T-helper 22 cell (primary cell): ENCODE measurements around the gene CDKAL1.
"Not testable (repeated sequence)": the region's sequence is repeated elsewhere in the genome, so short reads cannot be mapped to it uniquely, and the experiment has no call there.

Source experiments
- DNase-seq: peaks from one replicate; pipeline ENCODE4 v3.0.0-alpha.2; 2020; ENCODE audit warnings: low read depth

Gene CDKAL1

GRCh38 chr6:20710341-20710740, 176.1 kb downstream of the CDKAL1 start:
- DNase-seq: no peak

- no peak for DNase-seq
Measured at GRCh38 chr6:20711518-20711917, 177.3 kb downstream of the CDKAL1 start.

GRCh38 chr6:20712011-20712410, 177.8 kb downstream of the CDKAL1 start:
- DNase-seq: no peak

DNA sequence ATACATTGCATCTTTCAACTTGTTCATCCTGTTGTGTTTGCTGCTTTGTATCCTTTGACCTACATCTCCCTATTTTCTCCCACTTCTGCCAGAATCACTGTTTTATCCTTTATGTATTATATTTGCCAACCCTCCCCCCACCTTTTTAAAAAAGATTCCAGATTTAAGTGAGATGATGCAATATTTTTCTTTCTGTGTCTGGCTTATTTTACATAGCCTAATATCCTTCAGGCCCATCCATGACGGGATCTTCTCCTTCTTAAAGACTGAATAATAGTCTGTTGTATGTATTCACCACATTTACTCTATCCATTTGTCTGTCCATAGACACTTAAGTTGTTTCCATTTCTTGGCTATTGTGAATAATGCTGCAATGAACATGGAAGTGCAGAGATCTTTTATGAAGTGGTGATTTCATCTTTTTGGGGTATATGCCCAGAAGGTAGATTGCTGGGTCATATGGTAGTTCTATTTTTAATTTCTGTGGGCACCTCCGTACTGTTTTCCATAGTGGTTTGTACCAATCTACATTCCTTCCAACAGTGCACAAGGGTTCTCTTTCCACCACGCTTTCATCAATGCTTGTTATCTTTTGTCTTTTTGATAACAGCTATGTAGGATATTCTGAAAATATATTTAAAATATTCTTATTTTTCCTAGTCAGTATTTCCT, 181.0 kb downstream of the CDKAL1 start:
- no peak for DNase-seq

DNA sequence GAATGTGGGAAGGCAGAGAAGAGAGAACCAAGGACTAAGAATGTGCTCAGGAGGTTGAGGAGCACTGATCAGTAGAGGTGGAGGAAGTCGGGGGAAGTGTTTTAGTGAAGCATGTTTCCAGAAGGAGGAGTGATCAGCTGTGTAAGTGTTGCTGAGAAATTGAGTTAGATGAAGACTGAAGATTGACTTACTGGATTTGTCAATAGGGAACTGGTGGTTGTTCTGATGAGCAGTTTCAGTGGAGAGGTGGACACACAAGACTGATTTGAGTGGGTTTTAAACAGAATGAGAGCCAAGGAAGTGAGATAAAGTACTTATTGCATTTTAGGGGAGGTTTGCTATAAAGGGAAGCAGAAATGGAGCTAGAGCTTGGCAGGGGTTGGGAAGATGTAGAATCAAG, 182.6 kb downstream of the CDKAL1 start:
- no peak for DNase-seq

DNA sequence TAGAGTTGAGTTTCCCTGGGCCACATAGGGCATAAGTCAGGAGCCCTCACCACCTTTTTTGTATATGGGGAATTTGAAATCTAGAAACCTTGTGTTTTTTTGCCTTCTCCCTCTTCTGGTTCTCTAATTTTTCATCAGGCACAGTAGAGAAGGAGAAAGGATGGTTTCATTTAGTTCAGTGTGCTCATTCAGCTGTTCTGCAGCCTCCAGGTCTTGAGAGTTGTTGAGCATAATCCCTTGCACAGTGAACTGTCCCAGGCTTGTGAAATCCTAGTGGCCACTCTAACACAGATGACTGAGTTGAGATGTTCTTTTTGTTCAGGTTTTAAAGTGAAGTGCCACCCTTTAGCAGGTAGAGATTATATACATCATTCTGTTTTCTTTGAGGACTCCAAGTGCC, 183.5 kb downstream of the CDKAL1 start:
- no peak for DNase-seq

DNA sequence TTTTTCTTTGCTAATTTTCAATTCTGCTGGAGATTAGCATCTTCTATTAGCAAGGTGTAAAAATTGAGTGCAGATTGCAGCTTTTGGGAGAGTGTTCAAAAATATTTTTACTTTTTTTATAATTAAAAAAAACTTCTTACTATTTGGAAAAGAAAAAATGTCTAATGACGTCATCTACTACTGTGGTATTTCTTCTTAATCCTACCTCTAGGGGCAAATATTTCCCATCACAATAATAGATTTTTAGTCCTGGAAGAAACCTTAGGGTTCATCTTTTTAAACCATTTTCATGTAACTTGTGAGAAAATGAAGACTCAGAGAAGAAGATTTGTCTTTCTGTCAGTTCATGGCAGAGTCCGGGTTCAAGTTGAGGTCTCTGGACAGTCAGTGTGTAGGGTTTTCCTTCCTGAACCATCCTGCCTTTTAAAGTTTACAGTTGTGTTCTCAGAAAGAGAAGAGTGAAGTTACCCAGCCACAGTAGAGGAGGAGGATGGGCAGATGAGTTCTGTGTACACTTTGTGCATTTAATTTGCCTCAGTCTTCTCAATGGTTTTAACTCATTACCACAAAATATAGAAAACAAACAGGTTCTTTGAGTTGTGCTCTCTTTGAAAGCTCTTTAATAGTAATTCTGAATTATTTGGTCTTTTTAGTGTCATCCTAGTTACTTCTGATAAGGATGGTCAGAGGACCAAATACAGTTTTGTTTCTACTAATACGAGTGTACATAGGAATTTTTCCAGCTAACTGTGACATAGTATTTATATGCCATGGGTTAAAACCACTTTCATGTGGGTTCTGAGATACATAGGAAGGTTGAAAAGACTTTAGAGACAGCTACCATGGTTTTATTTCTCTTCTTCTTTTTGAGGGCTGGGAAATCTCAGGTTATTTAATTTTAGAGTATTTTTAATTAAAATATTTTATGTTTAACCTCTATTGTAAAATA, 184.7 kb downstream of the CDKAL1 start:
- DNase-seq: no peak

- DNase-seq: no peak
Measured at GRCh38 chr6:20719980-20720379, 185.7 kb downstream of the CDKAL1 start.

DNA sequence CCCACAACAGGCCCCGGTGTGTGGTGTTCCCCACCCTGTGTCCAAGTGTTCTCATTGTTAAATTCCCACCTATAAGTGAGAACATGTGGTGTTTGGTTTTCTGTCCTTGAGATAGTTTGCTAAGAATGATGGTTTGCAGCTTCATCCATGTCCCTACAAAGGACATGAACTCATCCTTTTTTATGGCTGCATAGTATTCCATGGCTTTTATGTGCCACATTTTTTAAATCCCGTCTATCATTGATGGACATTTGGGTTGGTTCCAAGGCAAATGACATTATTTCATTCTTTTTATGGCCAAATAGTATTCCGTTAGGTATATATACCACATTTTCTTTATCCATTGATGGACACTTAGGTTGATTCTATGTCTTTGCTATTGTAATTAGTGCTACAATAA, 186.9 kb downstream of the CDKAL1 start:
- DNase-seq: not testable (repeated sequence)

DNA sequence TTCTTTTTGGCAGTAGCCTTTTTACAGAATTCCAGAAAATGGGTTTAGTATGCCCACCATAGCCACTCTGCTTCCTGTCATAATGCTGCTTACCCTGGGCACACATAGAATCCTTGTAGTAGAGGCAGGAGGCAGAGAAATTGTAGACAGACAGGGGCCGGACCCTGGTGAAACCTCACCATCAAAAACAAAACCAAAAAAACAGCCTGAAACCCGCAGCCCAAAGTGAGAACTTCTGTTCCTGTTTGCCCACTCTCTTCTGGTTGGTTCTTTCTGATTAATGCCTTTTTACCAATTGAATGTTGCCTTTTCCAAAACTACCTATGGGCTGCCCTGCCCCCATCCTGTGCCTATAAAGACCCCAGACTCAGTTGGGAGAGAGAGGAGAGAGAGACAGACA, 188.2 kb downstream of the CDKAL1 start:
- DNase-seq: no peak

GRCh38 chr6:20723236-20723635, 189.0 kb downstream of the CDKAL1 start:
- DNase-seq: no peak

DNA sequence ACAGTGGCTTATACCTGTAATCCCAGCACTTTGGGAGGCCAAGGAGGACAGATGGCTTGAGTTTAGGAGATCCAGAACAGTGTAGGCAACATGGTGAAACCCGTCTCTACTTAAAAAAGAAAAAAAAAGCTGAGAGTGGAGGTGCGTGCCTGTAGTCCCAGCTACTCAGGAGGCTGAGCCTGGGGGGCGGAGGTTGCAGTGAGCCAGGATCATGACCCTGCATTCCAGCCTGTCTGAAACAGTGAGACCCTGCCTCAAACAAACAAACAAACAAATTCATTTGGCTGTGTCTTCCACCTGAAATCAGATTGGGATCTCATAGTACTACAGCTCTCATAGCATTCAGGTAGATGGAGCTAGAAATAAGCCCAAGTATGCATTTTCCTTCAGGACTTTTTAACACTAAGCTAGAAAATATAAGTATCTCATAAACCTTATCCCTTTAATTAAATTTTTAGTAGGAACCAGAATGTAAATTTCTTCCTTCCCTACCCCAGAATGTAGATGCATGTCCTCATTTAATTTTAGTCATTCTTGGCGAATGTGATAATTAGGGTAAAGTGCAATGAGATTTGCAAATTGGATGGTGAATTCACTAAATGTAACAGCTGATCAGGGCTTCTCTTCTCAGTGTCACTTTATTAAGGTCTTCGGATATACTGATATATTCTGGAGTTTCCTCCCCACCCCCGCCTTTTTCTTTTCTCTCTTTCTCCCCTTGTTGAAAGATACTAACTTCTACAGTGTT, 190.4 kb downstream of the CDKAL1 start:
- DNase-seq: no peak

GRCh38 chr6:20725235-20725634, 191.0 kb downstream of the CDKAL1 start:
- not testable (repeated sequence) for DNase-seq

DNA sequence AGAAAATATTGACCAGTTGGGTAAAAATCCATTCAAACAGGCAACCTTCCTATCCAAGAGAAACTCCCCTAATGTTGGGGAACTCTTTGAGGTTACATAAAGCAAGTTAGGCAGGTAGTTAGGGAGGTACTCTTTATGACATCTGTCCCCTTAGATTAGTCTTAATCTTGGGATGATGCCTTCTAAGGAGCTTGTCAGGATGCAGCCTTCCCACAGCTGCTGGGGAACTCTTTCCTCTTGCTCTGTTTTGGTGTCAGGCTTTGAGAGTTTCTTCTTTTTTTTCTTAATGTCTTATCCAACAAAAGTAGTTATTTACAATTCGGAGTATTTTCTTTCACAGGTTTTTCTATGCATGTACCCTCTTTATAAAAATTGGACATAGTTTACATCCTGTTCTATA, 194.8 kb downstream of the CDKAL1 start:
- no peak for DNase-seq

GRCh38 chr6:20732362-20732761, 198.1 kb downstream of the CDKAL1 start:
- not testable (repeated sequence) for DNase-seq

GRCh38 chr6:20732896-20733295, 198.6 kb downstream of the CDKAL1 start:
- DNase-seq: no peak

GRCh38 chr6:20737912-20738311, 203.7 kb downstream of the CDKAL1 start:
- DNase-seq: no peak

DNA sequence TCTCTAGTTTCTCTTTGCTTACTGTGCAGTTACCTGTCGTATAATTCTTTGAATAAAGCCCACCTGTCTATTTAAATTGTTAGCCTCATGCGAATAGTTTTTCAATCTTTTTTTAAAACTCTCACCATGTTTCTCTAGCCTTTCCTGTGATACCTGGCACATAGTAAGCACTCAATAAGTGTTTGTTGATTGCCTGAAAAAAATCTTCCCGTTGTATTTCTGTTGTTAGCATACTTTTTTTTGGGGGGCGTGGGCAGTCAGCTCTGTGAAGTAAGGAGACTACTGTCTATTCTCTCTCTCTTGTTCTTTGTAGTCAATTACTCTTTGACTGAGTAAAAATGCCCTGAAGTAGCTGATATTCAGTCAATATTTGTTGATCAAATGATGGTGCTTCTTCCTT, 205.8 kb downstream of the CDKAL1 start:
- no peak for DNase-seq

DNA sequence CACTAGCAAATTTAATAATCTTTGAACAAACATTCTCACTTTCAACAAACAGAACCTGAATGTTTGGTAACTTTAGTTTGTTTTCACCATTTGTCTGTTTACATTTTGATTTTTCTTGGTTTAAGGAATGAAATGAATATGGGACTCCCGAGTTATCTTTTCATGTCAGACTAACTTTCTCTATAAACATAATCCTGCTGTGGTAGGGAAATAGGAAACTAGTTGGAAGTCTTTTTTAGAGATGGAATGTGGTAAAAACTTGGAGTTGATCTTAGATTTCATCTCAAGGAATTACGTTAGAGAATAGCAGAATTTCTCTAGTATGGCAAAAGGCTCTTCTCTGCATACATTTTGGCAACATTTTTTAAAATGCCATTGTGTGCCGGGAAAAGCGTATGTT, 206.5 kb downstream of the CDKAL1 start:
- no peak for DNase-seq

DNA sequence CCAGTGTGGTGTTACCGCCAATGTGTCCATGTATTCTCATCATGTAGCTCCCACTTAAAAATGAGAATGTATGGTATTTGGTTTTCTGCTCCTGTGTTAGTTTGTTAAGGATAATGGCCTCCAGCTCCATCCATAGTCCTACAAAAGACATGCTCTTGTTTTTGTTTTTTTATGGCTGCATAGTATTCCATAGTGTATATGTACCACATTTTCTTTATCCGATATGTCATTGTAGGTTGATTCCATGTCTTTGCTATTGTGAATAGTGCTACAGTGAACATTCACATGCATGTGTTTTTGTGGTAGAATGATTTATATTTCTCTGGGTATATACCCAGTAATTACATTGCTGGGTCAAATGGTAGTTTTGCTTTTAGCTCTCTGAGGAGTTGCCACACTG, 207.2 kb downstream of the CDKAL1 start:
- no peak for DNase-seq

- DNase-seq: no peak
Measured at GRCh38 chr6:20744911-20745557, 210.8 kb downstream of the CDKAL1 start.

- no peak for DNase-seq
Measured at GRCh38 chr6:20746024-20746423, 211.8 kb downstream of the CDKAL1 start.
